Heart left ventricle (tissue), 13 donors: Measurements from ENCODE around the gene PLEKHA6.

Experiments used
- CTCF ChIP-seq, 12 donors: fragments of 200-600 bp; sonication (generic) in 4 of 12; IDR thresholded peaks; one replicate each; pipeline versions ENCODE4 v1.5.0 to v1.8.0; 2018 to 2022; ENCODE audit warnings: antibody characterized with exemption in 12 of 12, mild to moderate bottlenecking in 5 of 12
- POLR2A ChIP-seq, 2 donors: fragments of 450-650 bp; IDR thresholded peaks; one replicate each; pipeline ENCODE4 v1.6.1; 2017; ENCODE audit warnings: antibody characterized with exemption in 2 of 2, mild to moderate bottlenecking in 2 of 2, moderate library complexity in 2 of 2
- donor health status: ischemic (EF 13 %, LVEDD 7.1; RV severe dilation, severe dysfunction).
- donor health status: DM: no; HTN: yes; CAD: no.
- donor health status: DM: no; HTN: no; CAD: no.
- donor health status: ischemic (EF 25% LVEDD 6.9; RV normal size, moderate dysfunction).
- donor health status: ischemic (EF 25% LVEDD 5.7; RV mildly dilated, moderate dysfunction).
- donor health status: ischemic (EF 35%, LVEDD 5.7; RV mildly dilated, moderate dysfunction).
- donor health status: nonischemic (EF 11% LVEDD 7.7; RV severe dilation, severe dysfunction).
- donor health status: DM: yes; HTN: yes; CAD: no.
- donor health status: PGD.
- donor health status: ischemic (EF 29% LVEDD 5.4; RV normal size, mild dysfunction).
- donor health status: nonischemic (EF 23%, LVEDD 6.1; RV moderate dilation, normal function).

- TF ChIP-seq CTCF (IDR thresholded peaks at IDR 0.05) (no peak), POLR2A (IDR thresholded peaks at IDR 0.05) (no peak)
Measured at GRCh38 chr1:204274446-204274845, 85.3 kb downstream of the PLEKHA6 start.
